Endothelial cell (in vitro differentiated cells): ENCODE results near the gene IQSEC3. TPM values are rescaled to one million over a fixed set of nuclear protein-coding genes. Genes with fewer than 3 reads are reported as not detected.
"Not testable (repeated sequence)": the region's sequence is repeated elsewhere in the genome, so short reads cannot be mapped to it uniquely, and the experiment has no call there.

Experiments used
- DNase-seq: peaks from one replicate; pipeline ENCODE4 v3.0.0; 2021; ENCODE audit warnings: low spot score
- H3K27ac Mint-ChIP-seq: one replicate; pipeline ENCODE4 v1.8.0; 2021; ENCODE audit warnings: mixed read lengths, inconsistent platforms; ENCODE audit not compliant: unreplicated experiment
- H3K27me3 Mint-ChIP-seq: one replicate; pipeline ENCODE4 v1.8.0; 2021; ENCODE audit warnings: mild to moderate bottlenecking, moderate library complexity, mixed read lengths, inconsistent platforms; ENCODE audit not compliant: unreplicated experiment
- H3K36me3 Mint-ChIP-seq: one replicate; pipeline ENCODE4 v1.8.0; 2021; ENCODE audit warnings: mild to moderate bottlenecking, low read depth, mixed read lengths, inconsistent platforms; ENCODE audit not compliant: unreplicated experiment
- H3K4me1 Mint-ChIP-seq: one replicate; pipeline ENCODE4 v1.8.0; 2021; ENCODE audit warnings: mild to moderate bottlenecking, mixed read lengths, inconsistent platforms; ENCODE audit not compliant: unreplicated experiment
- H3K4me3 Mint-ChIP-seq: one replicate; pipeline ENCODE4 v1.8.0; 2021; ENCODE audit warnings: mild to moderate bottlenecking, mixed read lengths, inconsistent platforms; ENCODE audit not compliant: unreplicated experiment
- H3K9me3 Mint-ChIP-seq: one replicate; pipeline ENCODE4 v1.8.0; 2021; ENCODE audit warnings: mixed read lengths, inconsistent platforms; ENCODE audit not compliant: unreplicated experiment
- CTCF ChIP-seq: fragments of 200-600 bp; sonication (generic); IDR thresholded peaks from one replicate; pipeline ENCODE4 v1.5.0; 2021; ENCODE audit warnings: antibody characterized with exemption; ENCODE audit not compliant: unreplicated experiment
- total RNA-seq: library from RNA; stranded (reverse); fragmentation: NEBNext Ultra II Directional; extraction: Animal tissue kit (Norgen Biotek cat#: 25700); gene quantifications from one replicate; pipeline ENCODE4 v1.2.1, GENCODE V29; 2021; ENCODE audit not compliant: unreplicated experiment

The IQSEC3 gene
- total RNA-seq, 1 donor from 2014 or later = 13.2 TPM

- Mint-ChIP-seq H3K9me3 (no peaks in the 10 kb centered on the region), H3K4me3 (no peak overlapping the region), H3K27me3 (peaks cover 11% of the 10 kb centered on the region), H3K27ac (no peak overlapping the region), H3K4me1 (peaks cover 18% of the 10 kb centered on the region), H3K36me3 (no peaks in the 10 kb centered on the region)
- no peak for TF ChIP-seq CTCF
- no peak for DNase-seq
These were observed 145.8 kb downstream of the IQSEC3 start for GRCh38 chr12:212415-212714.

- Mint-ChIP-seq H3K4me1 (peaks cover 18% of the 10 kb centered on the region), H3K27me3 (peaks cover 11% of the 10 kb centered on the region), H3K4me3 (no peak overlapping the region), H3K9me3 (no peaks in the 10 kb centered on the region), H3K27ac (no peak overlapping the region), H3K36me3 (no peaks in the 10 kb centered on the region)
- no peak for TF ChIP-seq CTCF
- no peak for DNase-seq
These were observed 146.4 kb downstream of the IQSEC3 start for GRCh38 chr12:212715-213526.

- H3K27ac Mint-ChIP-seq = no peak overlapping the region
- no peak overlapping the region for H3K4me3 Mint-ChIP-seq
- no peak for DNase-seq
- TF ChIP-seq CTCF = no peak
- H3K27me3 Mint-ChIP-seq = peaks cover 11% of the 10 kb centered on the region
- H3K9me3 Mint-ChIP-seq = no peaks in the 10 kb centered on the region
- no peaks in the 10 kb centered on the region for H3K36me3 Mint-ChIP-seq
- peaks cover 18% of the 10 kb centered on the region for H3K4me1 Mint-ChIP-seq
These were observed 147.0 kb downstream of the IQSEC3 start for GRCh38 chr12:213527-213932.

GRCh38 chr12:214003-214741, 147.6 kb downstream of the IQSEC3 start, which contains the start of gene SLC6A12:
Gene SLC6A12 (minus strand): TSS chr12:214157. CDS start chr12:209986, 4,171 bp downstream.
- TF ChIP-seq CTCF = no peak
- H3K27me3 Mint-ChIP-seq = peaks cover 8% of the 10 kb centered on the region
- peaks cover 18% of the 10 kb centered on the region for H3K4me1 Mint-ChIP-seq
- H3K4me3 Mint-ChIP-seq = no peak within 1 kb of the TSS
- no peaks in the 10 kb centered on the region for H3K36me3 Mint-ChIP-seq
- no peak for DNase-seq
- H3K9me3 Mint-ChIP-seq = no peaks in the 10 kb centered on the region
- no peak within 1 kb of the TSS for H3K27ac Mint-ChIP-seq

GRCh38 chr12:215116-215515, 148.5 kb downstream of the IQSEC3 start:
- no peaks in the 10 kb centered on the region for H3K36me3 Mint-ChIP-seq
- DNase-seq = no peak
- no peak overlapping the region for H3K4me3 Mint-ChIP-seq
- H3K27me3 Mint-ChIP-seq = peaks cover 7% of the 10 kb centered on the region
- peaks cover 21% of the 10 kb centered on the region for H3K4me1 Mint-ChIP-seq
- no peak overlapping the region for H3K27ac Mint-ChIP-seq
- TF ChIP-seq CTCF = no peak
- no peaks in the 10 kb centered on the region for H3K9me3 Mint-ChIP-seq

GRCh38 chr12:217029-217428, 150.5 kb downstream of the IQSEC3 start:
- Mint-ChIP-seq H3K27ac (peak overlapping the region; percentile 74), H3K4me3 (peak overlapping the region; percentile 0), H3K4me1 (peaks cover 21% of the 10 kb centered on the region)
- not testable (repeated sequence) for H3K9me3 Mint-ChIP-seq, H3K36me3 Mint-ChIP-seq, DNase-seq, H3K27me3 Mint-ChIP-seq
